ENCODE data around the gene VANGL2.

Gene VANGL2

DNA sequence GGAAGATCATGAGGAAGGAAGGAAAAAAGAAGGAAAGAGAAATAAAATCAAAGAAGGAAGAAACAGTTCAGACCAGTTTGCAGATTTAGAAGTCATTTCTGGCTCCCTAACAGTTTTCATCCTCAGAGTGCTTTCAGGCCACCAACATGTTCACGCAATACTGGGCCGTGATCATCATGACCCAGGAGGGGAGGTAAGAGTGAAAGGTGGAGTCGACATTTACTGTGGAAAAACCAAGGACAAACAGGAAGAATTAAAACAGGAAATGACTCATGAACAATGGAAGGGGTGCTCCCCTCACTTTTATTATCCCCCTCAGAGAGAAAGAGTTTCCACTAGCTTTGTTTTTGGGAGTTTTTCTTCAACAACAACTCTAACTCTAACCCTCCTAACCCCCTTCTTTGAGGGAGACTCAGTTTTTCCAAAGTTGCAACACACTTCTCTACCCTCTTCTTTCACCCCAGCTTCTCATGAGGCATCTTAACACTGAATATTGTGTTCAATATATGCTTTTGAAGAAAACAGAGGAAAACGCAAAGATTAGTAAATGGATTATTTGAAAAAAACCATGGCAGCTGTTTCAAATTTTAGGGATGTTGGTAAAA is 60.4 kb downstream of the VANGL2 start:
- no peak for DNase-seq (ENCODE audit: low spot score)

GRCh38 chr1:160465123-160465522 is 64.8 kb downstream of the VANGL2 start:
- DNase-seq (ENCODE audit: low spot score): no peak

DNA sequence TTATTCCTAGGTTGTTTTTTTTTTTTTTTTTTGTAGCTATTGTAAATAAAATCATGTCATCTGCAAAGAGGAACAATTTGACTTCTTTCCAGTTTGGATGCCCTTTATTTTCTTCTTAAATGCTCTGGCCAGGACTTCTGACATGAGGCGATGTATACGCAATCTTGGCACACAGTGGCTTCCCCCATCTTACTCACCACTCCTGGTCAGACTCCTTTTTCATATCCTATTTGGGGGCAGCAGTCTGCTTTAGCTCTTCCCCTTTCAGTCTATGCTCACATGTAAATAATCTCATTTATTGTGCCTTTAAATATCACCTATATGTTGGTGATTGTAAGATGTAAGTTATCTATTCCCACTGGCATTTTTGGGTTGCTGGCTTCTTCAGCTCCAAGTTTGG is 66.6 kb downstream of the VANGL2 start:
- DNase-seq (ENCODE audit: low spot score): no peak

DNA sequence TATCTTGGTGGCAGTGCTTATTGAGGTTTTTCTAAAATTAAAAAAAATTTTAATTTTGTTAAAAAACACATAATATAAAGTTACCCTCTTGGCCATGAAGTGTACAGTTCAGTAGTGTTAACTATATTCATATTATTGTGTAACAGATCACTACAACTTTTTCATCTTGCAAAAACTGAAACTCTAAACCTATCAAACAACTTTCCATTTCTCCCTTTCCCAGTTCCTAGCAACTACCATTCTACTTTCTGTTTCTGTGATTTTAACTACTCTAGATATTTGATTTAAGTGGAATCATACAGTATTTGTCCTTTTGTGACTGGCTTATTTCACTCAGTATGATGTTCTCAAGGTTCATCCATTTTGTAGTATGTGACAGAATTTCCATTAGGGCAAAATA is 67.2 kb downstream of the VANGL2 start:
- DNase-seq (ENCODE audit: low spot score): no peak

DNA sequence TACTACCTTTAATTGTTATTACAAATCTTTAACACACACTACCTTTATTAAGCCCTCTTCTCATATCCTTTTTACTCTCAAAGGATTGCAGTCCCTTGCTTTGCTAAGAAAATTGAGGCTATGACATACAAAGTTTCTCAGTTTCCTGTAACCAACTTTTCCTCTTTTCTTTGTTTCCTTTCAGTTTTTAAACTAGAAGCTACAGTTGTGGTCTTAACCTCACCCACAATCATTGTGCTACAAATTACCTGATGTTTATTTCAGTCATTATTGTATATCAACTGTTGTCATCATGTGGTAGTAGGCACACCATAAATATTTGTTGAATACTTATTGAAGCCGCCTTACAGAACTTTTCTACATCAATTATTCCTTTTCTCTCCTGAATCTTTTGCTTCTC is 70.9 kb downstream of the VANGL2 start:
- no peak for DNase-seq (ENCODE audit: low spot score)

DNA sequence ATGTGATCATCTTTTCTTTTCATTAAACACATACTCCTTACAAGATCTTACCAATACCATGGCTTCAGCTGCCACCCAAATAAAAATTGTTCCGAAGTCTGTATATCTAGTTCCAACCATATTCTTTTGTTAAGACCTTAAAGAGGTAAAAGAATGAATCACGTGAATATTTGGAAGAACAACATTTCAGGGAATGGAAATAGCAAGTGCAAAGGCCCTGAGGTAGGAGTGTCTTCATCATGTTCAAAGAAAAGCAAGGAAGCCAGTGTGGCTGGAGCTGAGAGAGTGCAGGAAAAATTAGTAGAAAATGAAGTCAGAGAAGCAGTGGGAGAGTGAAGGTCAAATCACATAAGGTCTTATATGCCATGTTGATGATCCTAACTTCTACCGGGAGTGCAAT is 71.7 kb downstream of the VANGL2 start:
- no peak for DNase-seq (ENCODE audit: low spot score)

- no peak for DNase-seq (ENCODE audit: low spot score)
Measured at GRCh38 chr1:160474392-160475242, 74.3 kb downstream of the VANGL2 start.
